ENCODE results near the gene SPATA3. TPM values are rescaled to one million over a fixed set of nuclear protein-coding genes. Genes with fewer than 3 reads are reported as not detected.

SPATA3 gene
- total RNA-seq, 1 donor from 2014 or later = not detected

- H3K4me3 ChIP-seq = no peak overlapping the region
- H3K36me3 ChIP-seq = no peaks in the 10 kb centered on the region
- H3K9me3 ChIP-seq = no peaks in the 10 kb centered on the region
- peaks cover 6% of the 10 kb centered on the region for H3K27me3 ChIP-seq (ENCODE audit: low read depth)
- ATAC-seq = peak in 1 of 2 donors; percentile 24
- H3K27ac ChIP-seq = no peak overlapping the region
- TF ChIP-seq CTCF (IDR thresholded peaks at IDR 0.05) = no peak
- peaks cover 2% of the 10 kb centered on the region for H3K4me1 ChIP-seq
- intact Hi-C loops (cut with DNase I) = no loop called here
- DNase-seq = no peak
Measured at GRCh38 chr2:230981704-230982103, 14.2 kb upstream of the SPATA3 start.

GRCh38 chr2:230982126-230982525 is 13.8 kb upstream of the SPATA3 start:
- Histone ChIP-seq H3K4me3 (no peak overlapping the region), H3K27ac (no peak overlapping the region), H3K27me3 (ENCODE audit: low read depth) (peaks cover 9% of the 10 kb centered on the region), H3K9me3 (no peaks in the 10 kb centered on the region), H3K4me1 (peaks cover 6% of the 10 kb centered on the region), H3K36me3 (no peaks in the 10 kb centered on the region)
- intact Hi-C loops (cut with DNase I) = no loop called here
- no peak for DNase-seq
- ATAC-seq = no peak
- TF ChIP-seq CTCF (IDR thresholded peaks at IDR 0.05) = no peak

DNA sequence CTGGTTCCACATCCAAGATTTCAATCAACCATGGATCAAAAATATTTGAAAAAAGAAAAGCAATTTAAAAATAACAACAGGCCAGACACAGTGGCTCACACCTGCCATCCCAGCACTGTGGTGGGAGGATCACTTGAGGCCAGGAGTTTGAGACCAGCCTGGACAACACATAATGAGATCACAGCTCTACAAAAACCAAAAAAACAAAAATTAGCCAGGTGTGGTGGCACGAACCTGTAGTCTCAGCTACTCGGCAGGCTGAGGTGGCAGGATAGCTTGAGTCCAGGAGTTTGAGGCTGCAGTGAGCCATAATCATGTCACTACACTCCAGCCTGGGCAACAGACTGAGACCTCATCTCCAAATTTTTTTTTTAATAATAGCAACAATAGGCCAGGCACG is 13.4 kb upstream of the SPATA3 start:
- Histone ChIP-seq H3K4me3 (no peak overlapping the region), H3K9me3 (no peaks in the 10 kb centered on the region), H3K27ac (no peak overlapping the region), H3K27me3 (ENCODE audit: low read depth) (peaks cover 9% of the 10 kb centered on the region), H3K36me3 (no peaks in the 10 kb centered on the region), H3K4me1 (peaks cover 7% of the 10 kb centered on the region)
- ATAC-seq (no peak), DNase-seq (no peak)
- no peak for TF ChIP-seq CTCF (IDR thresholded peaks at IDR 0.05)
- intact Hi-C loops (cut with DNase I) = no loop called here

- DNase-seq (no peak), ATAC-seq (no peak)
- H3K4me3 ChIP-seq = no peak overlapping the region
- intact Hi-C loops (cut with DNase I) = no loop called here
- peaks cover 7% of the 10 kb centered on the region for H3K4me1 ChIP-seq
- H3K36me3 ChIP-seq = no peaks in the 10 kb centered on the region
- H3K9me3 ChIP-seq = no peaks in the 10 kb centered on the region
- no peak overlapping the region for H3K27ac ChIP-seq
- H3K27me3 ChIP-seq (ENCODE audit: low read depth) = peaks cover 9% of the 10 kb centered on the region
- no peak for TF ChIP-seq CTCF (IDR thresholded peaks at IDR 0.05)
Measured at GRCh38 chr2:230983566-230983965, 12.4 kb upstream of the SPATA3 start.

DNA sequence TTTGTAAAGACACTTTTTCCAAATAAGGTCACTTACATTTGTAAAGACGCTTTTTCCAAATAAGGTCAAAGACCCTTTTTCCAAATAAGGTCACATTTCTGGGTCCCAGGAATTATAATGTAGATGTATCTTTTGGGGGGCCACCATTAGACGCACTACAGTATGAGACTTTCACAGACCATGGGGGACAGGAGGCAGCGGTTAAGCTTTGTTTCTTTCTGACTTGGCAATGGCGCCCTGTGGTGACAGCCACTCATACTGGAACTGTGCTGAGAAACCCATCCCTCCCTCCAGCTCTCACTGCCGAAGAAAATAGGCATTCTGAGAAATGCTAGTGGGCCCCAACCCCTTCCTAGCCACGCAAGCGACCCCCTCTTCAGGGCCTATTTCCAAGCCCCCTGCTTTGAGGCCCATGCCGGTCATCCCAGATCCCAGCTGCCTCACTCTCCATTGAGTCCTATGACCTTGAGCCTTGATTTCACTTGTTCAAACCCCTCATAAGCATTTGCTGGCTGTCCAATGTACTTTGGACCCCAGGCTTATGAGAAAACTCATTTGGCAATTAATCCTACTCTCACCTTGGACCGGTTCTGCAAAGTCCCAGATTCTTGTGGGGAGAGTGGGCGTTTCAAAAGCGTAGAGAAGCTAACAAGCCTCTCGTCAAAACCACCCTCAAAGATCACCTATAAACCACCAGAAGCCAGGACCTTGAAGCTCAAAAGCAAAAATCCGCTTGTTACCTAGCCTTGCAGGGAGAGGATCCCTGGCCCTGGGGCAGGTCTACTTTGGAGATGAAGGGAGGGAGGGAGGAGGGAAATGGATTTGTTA is 11.3 kb upstream of the SPATA3 start:
- Histone ChIP-seq H3K9me3 (no peaks in the 10 kb centered on the region), H3K4me3 (no peak overlapping the region), H3K27me3 (ENCODE audit: low read depth) (peaks cover 10% of the 10 kb centered on the region), H3K36me3 (no peaks in the 10 kb centered on the region), H3K4me1 (peaks cover 7% of the 10 kb centered on the region), H3K27ac (no peak overlapping the region)
- TF ChIP-seq CTCF (IDR thresholded peaks at IDR 0.05) = no peak
- DNase-seq (no peak), ATAC-seq (no peak)
- intact Hi-C loops (cut with DNase I) = no loop called here

Measured in lower lobe of right lung (tissue), 2 donors.